BLaER1 treated with 17β-estradiol and CSF1 and Interleukin-3, amounts not matched to agents 10 nM and 100 nM (cell line): Measurements from ENCODE around the gene ADAM11.

Experiments used
- H3K27ac ChIP-seq, 11 experiments: shearing (Covaris generic); formaldehyde crosslinking; 2 replicates each; pipeline ENCODE4 v1.8.1; 2022
- H3K27me3 ChIP-seq, 11 experiments: shearing (Covaris generic); formaldehyde crosslinking; 2 replicates each; pipeline ENCODE4 v1.8.1; 2022
- H3K36me3 ChIP-seq, 11 experiments: shearing (Covaris generic); formaldehyde crosslinking; 2 replicates each; pipeline ENCODE4 v1.8.1; 2022
- H3K4me1 ChIP-seq, 10 experiments: shearing (Covaris generic); formaldehyde crosslinking; 2 replicates each; pipeline ENCODE4 v1.8.1; 2022
- H3K4me2 ChIP-seq, 11 experiments: shearing (Covaris generic); formaldehyde crosslinking; 2 replicates each; pipeline ENCODE4 v1.8.1; 2022
- H3K4me3 ChIP-seq, 10 experiments: shearing (Covaris generic); formaldehyde crosslinking; 2 replicates each; pipeline ENCODE4 v1.8.1; 2022
- H3K9ac ChIP-seq, 11 experiments: shearing (Covaris generic); formaldehyde crosslinking; 2 replicates each; pipeline ENCODE4 v1.8.1; 2022
- H3K9me3 ChIP-seq, 11 experiments: shearing (Covaris generic); formaldehyde crosslinking; replicated peaks in 1 of 11; 2 replicates each; pipeline ENCODE4 v1.8.1; 2022
- H4K20me1 ChIP-seq, 11 experiments: shearing (Covaris generic); formaldehyde crosslinking; 2 replicates each; pipeline ENCODE4 v1.8.1; 2022
- Cebpa-rat ChIP-seq, 11 experiments: shearing (Covaris generic); IDR thresholded peaks; 2 replicates each; pipeline ENCODE4 v1.8.1; 2022

Gene ADAM11

DNA sequence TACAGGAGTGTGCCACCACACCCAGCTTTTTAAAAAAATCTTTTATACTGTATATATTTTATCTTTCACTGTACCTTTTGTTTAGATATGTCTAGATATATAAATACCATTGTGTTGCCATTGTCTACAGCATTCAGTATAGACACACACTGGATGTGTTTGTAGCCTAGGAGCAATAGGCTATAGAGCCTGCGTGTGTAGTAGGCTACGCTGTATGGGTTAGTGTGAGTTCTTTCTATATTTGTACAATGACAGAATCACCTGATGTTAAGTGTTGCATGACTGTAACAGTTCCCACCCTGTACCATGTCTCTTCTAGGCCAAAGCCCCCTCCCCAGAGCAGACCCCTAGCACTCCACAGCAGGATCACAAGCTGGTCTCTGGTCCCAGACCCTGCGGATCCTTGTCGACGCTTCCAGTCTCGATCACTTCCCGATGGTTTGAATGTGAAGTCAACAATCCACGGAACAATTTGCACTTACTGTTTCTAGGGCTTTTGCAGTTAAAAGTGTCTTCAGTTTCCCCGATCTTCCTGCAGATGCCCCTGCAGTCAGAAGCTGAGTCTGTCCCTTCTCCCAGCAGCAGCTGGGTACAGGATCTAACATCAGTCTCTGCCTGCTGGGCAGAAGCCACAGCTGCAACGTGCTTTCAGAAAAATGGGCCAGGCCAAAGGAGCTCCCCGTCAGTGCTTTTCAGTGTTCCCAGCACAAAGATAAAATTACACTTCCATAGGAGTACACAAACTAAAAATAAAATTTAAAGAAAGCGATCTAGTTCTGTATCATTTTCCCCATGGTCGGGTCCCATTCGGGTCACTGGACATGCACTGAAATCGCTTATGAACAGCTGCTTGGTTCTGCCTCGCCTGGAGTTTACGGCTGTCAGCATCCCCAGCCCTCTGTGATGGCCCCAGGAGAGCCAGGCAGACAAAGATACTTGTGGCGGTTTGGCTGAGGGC, 35.4 kb downstream of the ADAM11 start:
- Histone ChIP-seq H3K4me1 (peaks cover 29 to 51% (median 45%) of the 10 kb centered on the region in 10 experiments), H3K27me3 (no peaks in the 10 kb centered on the region), H3K4me3 (peak overlapping the region in 8 of 10 experiments; percentile 4 to 50 (median 28); a peak in 10 of 20 replicates), H3K4me2 (peak overlapping the region; percentile 73 to 87 (median 82)), H3K9me3 (no peaks in the 10 kb centered on the region), H3K27ac (peak overlapping the region; percentile 35 to 88 (median 78); a peak in 21 of 22 replicates), H3K36me3 (peaks cover 0 to 14% (median 5%) of the 10 kb centered on the region in 11 experiments; a peak in 7 of 22 replicates), H3K9ac (peak overlapping the region; percentile 27 to 76 (median 68)), H4K20me1 (no peaks in the 10 kb centered on the region)
- TF ChIP-seq Cebpa-rat (IDR thresholded peaks at IDR 0.05) = no peak

DNA sequence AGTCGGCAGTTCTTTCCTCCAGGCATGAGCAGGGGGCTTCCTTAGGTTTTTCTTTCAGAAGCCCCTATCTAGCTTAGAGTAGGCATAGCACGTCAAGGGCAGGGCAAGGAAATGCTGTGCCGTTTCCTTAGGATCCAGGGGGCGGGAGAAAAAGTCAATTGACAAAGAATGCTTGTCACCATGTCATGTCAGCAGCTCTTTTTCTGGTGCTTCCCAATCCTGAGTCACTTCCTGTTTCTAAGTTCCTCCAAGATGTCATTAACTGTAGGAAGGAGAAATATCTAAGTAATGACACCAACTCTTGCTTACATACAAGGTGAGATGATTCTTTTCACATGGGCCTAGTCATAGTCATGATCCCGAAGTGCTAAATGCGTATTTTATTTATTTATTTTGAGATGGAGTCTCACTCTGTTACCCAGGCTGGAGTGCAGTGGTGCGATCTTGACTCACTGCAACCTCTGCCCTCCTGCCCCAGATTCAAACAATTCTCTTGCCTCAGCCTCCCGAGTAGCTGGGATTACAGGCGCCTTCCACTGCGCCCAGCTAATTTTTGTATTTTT, 36.1 kb downstream of the ADAM11 start:
- Histone ChIP-seq H3K4me2 (peak overlapping the region; percentile 73 to 87 (median 82)), H3K9ac (peak overlapping the region; percentile 27 to 76 (median 68)), H3K4me3 (peak overlapping the region in 8 of 10 experiments; percentile 4 to 50 (median 28); a peak in 10 of 20 replicates), H3K4me1 (peaks cover 29 to 51% (median 45%) of the 10 kb centered on the region in 10 experiments), H4K20me1 (no peaks in the 10 kb centered on the region), H3K9me3 (no peaks in the 10 kb centered on the region), H3K27me3 (no peaks in the 10 kb centered on the region), H3K27ac (peak overlapping the region; percentile 35 to 88 (median 78); a peak in 21 of 22 replicates), H3K36me3 (peaks cover 0 to 22% (median 8%) of the 10 kb centered on the region in 11 experiments; a peak in 9 of 22 replicates)
- TF ChIP-seq Cebpa-rat (IDR thresholded peaks at IDR 0.05) = no peak

- no peaks in the 10 kb centered on the region for H4K20me1 ChIP-seq
- peaks cover 0 to 27% (median 13%) of the 10 kb centered on the region in 11 experiments; a peak in 10 of 22 replicates for H3K36me3 ChIP-seq
- no peaks in the 10 kb centered on the region for H3K27me3 ChIP-seq
- peak overlapping the region; percentile 35 to 88 (median 78); a peak in 21 of 22 replicates for H3K27ac ChIP-seq
- TF ChIP-seq Cebpa-rat (IDR thresholded peaks at IDR 0.05) = no peak
- peak overlapping the region in 9 of 11 experiments; percentile 60 to 76 (median 70); a peak in 11 of 22 replicates for H3K9ac ChIP-seq
- no peak overlapping the region; a peak in 1 of 20 replicates for H3K4me3 ChIP-seq
- H3K4me2 ChIP-seq = peak overlapping the region; percentile 73 to 87 (median 82)
- peaks cover 29 to 51% (median 45%) of the 10 kb centered on the region in 10 experiments for H3K4me1 ChIP-seq
- no peaks in the 10 kb centered on the region for H3K9me3 ChIP-seq
Measured at GRCh38 chr17:44795421-44795820, 36.6 kb downstream of the ADAM11 start.

DNA sequence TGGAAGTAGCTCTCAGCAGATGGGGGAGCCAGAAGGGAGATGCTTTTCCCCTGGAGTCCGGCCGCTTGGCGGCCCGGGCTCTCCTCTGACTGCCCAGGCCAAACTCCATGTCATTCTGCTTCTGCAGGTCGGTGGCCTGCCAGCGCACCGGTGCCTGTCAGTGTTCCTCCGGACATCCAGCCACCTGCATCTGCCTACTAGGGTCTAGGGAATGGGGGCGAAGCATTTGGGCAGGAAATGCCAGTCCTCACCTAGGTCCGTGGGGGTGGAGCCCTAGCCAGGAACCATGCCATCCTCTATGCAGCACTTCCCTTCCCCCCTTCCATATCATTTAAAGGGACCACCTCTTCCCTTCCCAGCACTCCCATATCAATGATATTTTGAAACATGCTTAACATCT, 37.1 kb downstream of the ADAM11 start:
- Histone ChIP-seq H3K27ac (peak overlapping the region in 8 of 11 experiments; percentile 72 to 88 (median 80); a peak in 13 of 22 replicates), H3K4me1 (peaks cover 29 to 51% (median 45%) of the 10 kb centered on the region in 10 experiments), H3K36me3 (peaks cover 0 to 32% (median 18%) of the 10 kb centered on the region in 11 experiments; a peak in 12 of 22 replicates), H3K4me3 (no peak overlapping the region), H3K27me3 (no peaks in the 10 kb centered on the region), H3K9ac (peak overlapping the region in 2 of 11 experiments; percentile 61 to 76; a peak in 1 of 22 replicates), H3K4me2 (peak overlapping the region; percentile 73 to 87 (median 82); a peak in 21 of 22 replicates), H3K9me3 (no peaks in the 10 kb centered on the region), H4K20me1 (no peaks in the 10 kb centered on the region)
- TF ChIP-seq Cebpa-rat (IDR thresholded peaks at IDR 0.05) = no peak

GRCh38 chr17:44796731-44797130, 37.9 kb downstream of the ADAM11 start:
- no peak overlapping the region for H3K27ac ChIP-seq
- H3K4me1 ChIP-seq = peaks cover 29 to 51% (median 45%) of the 10 kb centered on the region in 10 experiments
- no peak overlapping the region for H3K4me2 ChIP-seq
- H3K36me3 ChIP-seq = peaks cover 0 to 40% (median 26%) of the 10 kb centered on the region in 11 experiments; a peak in 13 of 22 replicates
- H3K9me3 ChIP-seq = no peaks in the 10 kb centered on the region
- peaks cover 0 to 7% (median 0%) of the 10 kb centered on the region in 11 experiments; a peak in 1 of 22 replicates for H4K20me1 ChIP-seq
- H3K9ac ChIP-seq = no peak overlapping the region
- H3K4me3 ChIP-seq = no peak overlapping the region
- H3K27me3 ChIP-seq = no peaks in the 10 kb centered on the region
- no peak for TF ChIP-seq Cebpa-rat (IDR thresholded peaks at IDR 0.05)

DNA sequence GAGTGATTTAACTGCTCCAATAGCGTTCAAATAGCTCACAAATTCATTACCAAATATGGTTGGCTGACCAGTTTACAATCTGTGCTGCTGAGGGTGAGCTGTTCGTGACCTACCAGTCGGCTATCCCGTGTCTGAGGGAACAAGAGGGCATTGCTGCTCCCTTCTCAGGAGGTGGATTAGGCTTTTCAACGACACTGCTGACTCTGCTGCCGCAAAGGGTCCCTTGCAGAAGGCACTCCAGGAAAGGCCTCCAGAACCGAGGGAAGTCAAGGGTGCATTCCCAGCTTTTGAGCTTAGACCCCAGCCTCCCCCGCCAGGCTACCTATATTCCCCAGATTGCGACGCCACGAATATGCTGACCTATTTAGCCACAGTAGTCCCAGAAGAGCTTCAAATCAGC, 39.0 kb downstream of the ADAM11 start:
- Histone ChIP-seq H3K4me1 (peaks cover 29 to 48% (median 42%) of the 10 kb centered on the region in 10 experiments), H4K20me1 (peaks cover 0 to 8% (median 0%) of the 10 kb centered on the region in 11 experiments; a peak in 1 of 22 replicates), H3K4me3 (no peak overlapping the region), H3K9ac (no peak overlapping the region), H3K27ac (no peak overlapping the region), H3K9me3 (no peaks in the 10 kb centered on the region), H3K36me3 (peaks cover 0 to 51% (median 37%) of the 10 kb centered on the region in 11 experiments; a peak in 16 of 22 replicates), H3K4me2 (0 out of 22 replicates have a peak overlapping the region, but pooled peaks of 2 of the 11 experiments have one; percentile 0 to 5), H3K27me3 (no peaks in the 10 kb centered on the region)
- no peak for TF ChIP-seq Cebpa-rat (IDR thresholded peaks at IDR 0.05)

GRCh38 chr17:44798356-44798755, 39.6 kb downstream of the ADAM11 start:
- Histone ChIP-seq H3K9ac (no peak overlapping the region), H3K36me3 (peaks cover 0 to 56% (median 42%) of the 10 kb centered on the region in 11 experiments; a peak in 17 of 22 replicates), H3K4me2 (0 out of 22 replicates have a peak overlapping the region, but pooled peaks of 3 of the 11 experiments have one; percentile 0 to 5 (median 3)), H3K4me3 (no peak overlapping the region), H3K27me3 (no peaks in the 10 kb centered on the region), H3K9me3 (no peaks in the 10 kb centered on the region), H3K4me1 (peaks cover 29 to 48% (median 38%) of the 10 kb centered on the region in 10 experiments), H3K27ac (no peak overlapping the region), H4K20me1 (peaks cover 0 to 8% (median 0%) of the 10 kb centered on the region in 11 experiments; a peak in 1 of 22 replicates)
- TF ChIP-seq Cebpa-rat (IDR thresholded peaks at IDR 0.05) = no peak

DNA sequence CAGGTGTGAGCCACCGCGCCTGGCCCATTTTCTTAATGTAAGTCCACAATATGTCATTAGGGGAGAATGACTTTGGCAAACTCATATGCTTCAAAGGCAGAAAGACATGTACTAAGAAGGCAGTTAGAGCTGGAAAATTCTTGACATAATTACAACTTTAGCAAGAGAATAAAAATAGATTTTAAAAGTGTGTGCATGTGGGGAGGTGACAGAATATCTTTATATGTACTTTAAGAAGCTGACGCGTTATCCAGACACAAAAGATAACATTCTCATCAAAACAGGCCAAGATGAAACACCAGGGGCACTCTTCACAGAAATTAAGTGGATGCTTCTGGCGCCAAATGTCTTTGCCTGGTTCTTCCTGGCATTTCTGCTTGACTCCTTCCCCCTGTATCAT, 43.1 kb downstream of the ADAM11 start:
- H3K36me3 ChIP-seq = peaks cover 21 to 91% (median 74%) of the 10 kb centered on the region in 11 experiments
- no peak overlapping the region for H3K27ac ChIP-seq
- TF ChIP-seq Cebpa-rat (IDR thresholded peaks at IDR 0.05) = no peak

More for the DNA sequence above, 43.1 kb downstream of the ADAM11 start:
- Histone ChIP-seq H3K4me2 (no peak overlapping the region), H3K27me3 (no peaks in the 10 kb centered on the region), H3K4me3 (no peak overlapping the region), H3K4me1 (peaks cover 0 to 18% (median 7%) of the 10 kb centered on the region in 10 experiments; a peak in 9 of 20 replicates), H3K9ac (no peak overlapping the region), H4K20me1 (peaks cover 0 to 12% (median 0%) of the 10 kb centered on the region in 11 experiments; a peak in 3 of 22 replicates), H3K9me3 (no peaks in the 10 kb centered on the region)
